NB4 (cell line): Measurements from ENCODE around the gene MYO1B.

ENCODE experiments used
- CTCF ChIP-seq: IDR thresholded peaks from one replicate; pipeline ENCODE4 v1.5.1; 2012; ENCODE audit warnings: low read depth, low read length
- MAX ChIP-seq: IDR thresholded peaks from 2 replicates; pipeline ENCODE4 v1.6.1; 2011; ENCODE audit warnings: low read depth, low read length
- MYC ChIP-seq: IDR thresholded peaks from 2 replicates; pipeline ENCODE4 v1.6.1; 2011; ENCODE audit warnings: low read depth, low read length
- POLR2A ChIP-seq: IDR thresholded peaks from 2 replicates; pipeline ENCODE4 v1.6.1; 2011; ENCODE audit warnings: mild to moderate bottlenecking; ENCODE audit not compliant: insufficient read length; ENCODE audit errors: extremely low read depth

GRCh38 chr2:191311156-191311555, 66.0 kb downstream of the MYO1B start:
- TF ChIP-seq CTCF: no peak
- TF ChIP-seq MAX: no peak
- no peak for TF ChIP-seq POLR2A
- no peak for TF ChIP-seq MYC
